ENCODE results near the gene RFK. TPM values are rescaled to one million over a fixed set of nuclear protein-coding genes. Genes with fewer than 3 reads are reported as not detected.

The RFK gene
- total and polyA plus RNA-seq, 9 of the 15 experiments (the other 6 are each of a cell fraction or from before 2014, with no cell fraction given) = 3.8 to 51.1 (median 14.8) TPM

GRCh38 chr9:76396144-76396543 lies 1.9 kb upstream of the RFK start:
- no peak for ATAC-seq
- Histone ChIP-seq H3K9ac (ENCODE audit: insufficient read depth in 1 of 2, low read depth in 2 of 2, low read length in 2 of 2) (no peak overlapping the region), H3K9me1 (ENCODE audit: control insufficient read depth, insufficient read depth, low read length) (no peaks in the 10 kb centered on the region), H3K4me2 (ENCODE audit: insufficient read depth, low read length) (no peak overlapping the region), H3K4me3 (no peak overlapping the region), H3K79me2 (ENCODE audit: control insufficient read depth, insufficient read depth, low read length) (peaks cover 26% of the 10 kb centered on the region), H3K4me1 (replicated peaks in 1 of 2; ENCODE audit: control insufficient read depth in 2 of 2, insufficient read depth in 2 of 2, low read length in 2 of 2) (peaks cover 10 to 11% of the 10 kb centered on the region in 2 experiments; a peak in 3 of 5 replicates), H3K9me3 (replicated peaks; ENCODE audit: control insufficient read depth, insufficient read depth, low read depth, low read length) (no peaks in the 10 kb centered on the region), H4K20me1 (replicated peaks; ENCODE audit: control insufficient read depth, insufficient read depth, low read length) (no peaks in the 10 kb centered on the region), H2AFZ (ENCODE audit: low read depth, low read length) (peak overlapping the region; percentile 98; the same call in 1 of the 2 replicates), H3K27me3 (ENCODE audit: control insufficient read depth in 2 of 2, insufficient read depth in 2 of 2, low read length in 2 of 2) (no peaks in the 10 kb centered on the region), H3K36me3 (ENCODE audit: control insufficient read depth, insufficient read depth, low read length) (peaks cover 5% of the 10 kb centered on the region; the same call in 1 of the 3 replicates), H3K27ac (ENCODE audit: extremely low read depth, low read depth, low read length) (no peak overlapping the region)
- intact Hi-C loops (cut with micrococcal nuclease) (loop anchor here (5.0 kb wide), 1 partner anchor 301 kb away; no protein-coding TSS in a partner anchor), in situ Hi-C loops (cut with MboI) (no loop called here)
- no peak for DNase-seq (ENCODE audit: extremely low read depth in 1 of 4, low spot score in 3 of 4)
- ChIA-PET CTCF (ENCODE audit: low intra/inter-chr PET ratio) (no interaction called here), POLR2A (no interaction called here)
- TF ChIP-seq, protein P1, sequence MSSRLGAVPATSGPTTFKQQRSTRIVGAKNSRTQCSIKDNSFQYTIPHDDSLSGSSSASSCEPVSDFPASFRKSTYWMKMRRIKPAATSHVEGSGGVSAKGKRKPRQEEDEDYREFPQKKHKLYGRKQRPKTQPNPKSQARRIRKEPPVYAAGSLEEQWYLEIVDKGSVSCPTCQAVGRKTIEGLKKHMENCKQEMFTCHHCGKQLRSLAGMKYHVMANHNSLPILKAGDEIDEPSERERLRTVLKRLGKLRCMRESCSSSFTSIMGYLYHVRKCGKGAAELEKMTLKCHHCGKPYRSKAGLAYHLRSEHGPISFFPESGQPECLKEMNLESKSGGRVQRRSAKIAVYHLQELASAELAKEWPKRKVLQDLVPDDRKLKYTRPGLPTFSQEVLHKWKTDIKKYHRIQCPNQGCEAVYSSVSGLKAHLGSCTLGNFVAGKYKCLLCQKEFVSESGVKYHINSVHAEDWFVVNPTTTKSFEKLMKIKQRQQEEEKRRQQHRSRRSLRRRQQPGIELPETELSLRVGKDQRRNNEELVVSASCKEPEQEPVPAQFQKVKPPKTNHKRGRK (tag; IDR thresholded peaks at IDR 0.05) = peak; percentile 52; the same call in 1 of the 2 replicates
- no peak for TF ChIP-seq CBX3 (IDR thresholded peaks at IDR 0.05; ENCODE audit: borderline replicate concordance in 1 of 2, low read length in 2 of 2)
- no TSS peak for BruUV-seq (replicated peaks)
- 57% methylated on average over 5 of the region's 6 CpGs for WGBS (ENCODE audit: insufficient coverage, low coverage, missing lambda C conversion rate)
- no peak for FAIRE-seq

DNA sequence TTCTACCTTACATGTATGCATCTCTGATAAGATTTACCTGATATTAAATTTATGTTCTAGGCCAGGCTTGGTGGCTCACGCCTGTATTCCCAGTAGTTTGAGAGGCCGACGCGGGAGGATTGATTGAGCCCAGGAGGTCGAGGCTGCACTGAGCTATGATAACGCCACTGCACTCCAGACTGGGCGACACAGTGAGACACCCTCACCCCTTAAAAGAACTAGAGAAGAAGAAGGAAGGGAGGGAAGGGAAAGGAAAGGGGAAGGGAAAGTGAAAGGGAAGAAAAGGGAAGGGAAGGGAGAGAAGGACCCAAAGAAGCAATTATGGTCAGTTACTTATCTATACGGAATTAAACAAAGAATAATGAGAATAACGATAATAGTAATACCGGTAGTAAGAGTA lies 1.2 kb upstream of the RFK start:
- Histone ChIP-seq H3K9ac (ENCODE audit: insufficient read depth in 1 of 2, low read depth in 2 of 2, low read length in 2 of 2) (peak overlapping the region; percentile 53 to 78; a peak in 2 of 4 replicates), H2AFZ (ENCODE audit: low read depth, low read length) (peak overlapping the region; percentile 98), H3K9me1 (ENCODE audit: control insufficient read depth, insufficient read depth, low read length) (no peaks in the 10 kb centered on the region), H3K9me3 (replicated peaks; ENCODE audit: control insufficient read depth, insufficient read depth, low read depth, low read length) (no peaks in the 10 kb centered on the region), H3K27me3 (ENCODE audit: control insufficient read depth in 2 of 2, insufficient read depth in 2 of 2, low read length in 2 of 2) (no peaks in the 10 kb centered on the region), H3K27ac (ENCODE audit: extremely low read depth, low read depth, low read length) (peak overlapping the region; percentile 85), H3K4me1 (replicated peaks in 1 of 2; ENCODE audit: control insufficient read depth in 2 of 2, insufficient read depth in 2 of 2, low read length in 2 of 2) (peaks cover 11% of the 10 kb centered on the region in 2 experiments; a peak in 3 of 5 replicates), H3K4me2 (ENCODE audit: insufficient read depth, low read length) (peak overlapping the region; percentile 91), H3K4me3 (0 out of 2 replicates have a peak overlapping the region, but pooled peaks have one; percentile 85), H4K20me1 (replicated peaks; ENCODE audit: control insufficient read depth, insufficient read depth, low read length) (no peaks in the 10 kb centered on the region), H3K36me3 (ENCODE audit: control insufficient read depth, insufficient read depth, low read length) (peaks cover 10% of the 10 kb centered on the region; the same call in 1 of the 3 replicates), H3K79me2 (ENCODE audit: control insufficient read depth, insufficient read depth, low read length) (peaks cover 33% of the 10 kb centered on the region)
- BruUV-seq (replicated peaks) = no TSS peak
- FAIRE-seq (peak; percentile 54), DNase-seq (ENCODE audit: extremely low read depth in 1 of 4, low spot score in 3 of 4) (no peak), ATAC-seq (no peak)
- POLR2A ChIA-PET = interaction anchor here (1.4 to 3.4 kb wide), 3 partner anchors 17 to 65 kb away, joined by 3 to 12 read pairs (median 10); no protein-coding TSS in a partner anchor
- intact Hi-C loops (cut with micrococcal nuclease) = loop anchor here (5.0 kb wide), 1 partner anchor 302 kb away; no protein-coding TSS in a partner anchor
- in situ Hi-C loops (cut with MboI) = no loop called here
- CTCF ChIA-PET (ENCODE audit: low intra/inter-chr PET ratio) = interaction anchor here (0.6 kb wide), 1 partner anchor 9 kb away, joined by 4 read pairs; no protein-coding TSS in a partner anchor
- TF ChIP-seq SMARCA5 (IDR thresholded peaks at IDR 0.05) (0 out of 2 replicates have a peak, but pooled peaks have one; percentile 21), ZNF444 (CRISPR knock-in tag; IDR thresholded peaks at IDR 0.05) (no peak), ZNF121 (CRISPR knock-in tag; conservative IDR thresholded peaks at IDR 0.05) (peak; percentile 42; the same call in 1 of the 2 replicates), BCOR (IDR thresholded peaks at IDR 0.05) (peak; percentile 23; the same call in 1 of the 2 replicates)
- 29% methylated on average over 10 of the region's 10 CpGs for WGBS (ENCODE audit: insufficient coverage, low coverage, missing lambda C conversion rate)
